GM18909 (cell line): ENCODE data around the gene TTBK1.
"Not testable (repeated sequence)": the region's sequence is repeated elsewhere in the genome, so short reads cannot be mapped to it uniquely, and the experiment has no call there.

Source experiments
- ATAC-seq: cut with Tn5 transposase; IDR thresholded peaks from one replicate; pipeline ENCODE4 v1.9.1; 2021; ENCODE audit warnings: mild to moderate bottlenecking; ENCODE audit not compliant: unreplicated experiment, poor library complexity

TTBK1 gene

DNA sequence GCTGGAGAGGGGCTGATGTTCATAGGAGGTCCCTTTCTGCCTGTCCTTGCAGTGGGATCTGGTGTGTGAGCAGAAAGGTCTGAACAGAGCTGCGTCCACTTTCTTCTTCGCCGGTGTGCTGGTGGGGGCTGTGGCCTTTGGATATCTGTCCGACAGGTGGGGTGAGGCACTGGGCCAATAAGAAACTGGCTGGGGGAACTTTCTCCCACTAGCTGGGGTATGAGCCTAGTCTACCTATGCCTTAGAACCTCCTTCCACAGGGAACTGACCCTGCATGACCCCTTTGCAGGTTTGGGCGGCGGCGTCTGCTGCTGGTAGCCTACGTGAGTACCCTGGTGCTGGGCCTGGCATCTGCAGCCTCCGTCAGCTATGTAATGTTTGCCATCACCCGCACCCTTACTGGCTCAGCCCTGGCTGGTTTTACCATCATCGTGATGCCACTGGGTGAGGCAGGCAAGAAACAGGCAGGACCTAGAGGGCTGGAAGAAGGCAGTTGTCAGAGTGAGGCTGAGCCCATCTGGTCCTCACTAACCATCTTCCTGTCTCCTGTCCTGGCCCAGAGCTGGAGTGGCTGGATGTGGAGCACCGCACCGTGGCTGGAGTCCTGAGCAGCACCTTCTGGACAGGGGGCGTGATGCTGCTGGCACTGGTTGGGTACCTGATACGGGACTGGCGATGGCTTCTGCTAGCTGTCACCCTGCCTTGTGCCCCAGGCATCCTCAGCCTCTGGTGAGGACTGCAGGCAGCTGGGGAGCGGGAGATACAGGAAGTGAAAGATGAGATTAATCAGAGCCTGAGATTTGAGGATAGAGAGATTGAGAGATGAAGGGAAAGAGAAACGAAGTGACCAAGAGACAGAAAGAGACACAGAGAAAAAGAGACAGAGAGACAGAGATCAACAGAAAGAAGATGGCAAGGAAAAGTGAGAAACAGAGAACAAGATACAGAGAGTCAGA lies 56.3 kb downstream of the TTBK1 start:
- ATAC-seq: no peak

DNA sequence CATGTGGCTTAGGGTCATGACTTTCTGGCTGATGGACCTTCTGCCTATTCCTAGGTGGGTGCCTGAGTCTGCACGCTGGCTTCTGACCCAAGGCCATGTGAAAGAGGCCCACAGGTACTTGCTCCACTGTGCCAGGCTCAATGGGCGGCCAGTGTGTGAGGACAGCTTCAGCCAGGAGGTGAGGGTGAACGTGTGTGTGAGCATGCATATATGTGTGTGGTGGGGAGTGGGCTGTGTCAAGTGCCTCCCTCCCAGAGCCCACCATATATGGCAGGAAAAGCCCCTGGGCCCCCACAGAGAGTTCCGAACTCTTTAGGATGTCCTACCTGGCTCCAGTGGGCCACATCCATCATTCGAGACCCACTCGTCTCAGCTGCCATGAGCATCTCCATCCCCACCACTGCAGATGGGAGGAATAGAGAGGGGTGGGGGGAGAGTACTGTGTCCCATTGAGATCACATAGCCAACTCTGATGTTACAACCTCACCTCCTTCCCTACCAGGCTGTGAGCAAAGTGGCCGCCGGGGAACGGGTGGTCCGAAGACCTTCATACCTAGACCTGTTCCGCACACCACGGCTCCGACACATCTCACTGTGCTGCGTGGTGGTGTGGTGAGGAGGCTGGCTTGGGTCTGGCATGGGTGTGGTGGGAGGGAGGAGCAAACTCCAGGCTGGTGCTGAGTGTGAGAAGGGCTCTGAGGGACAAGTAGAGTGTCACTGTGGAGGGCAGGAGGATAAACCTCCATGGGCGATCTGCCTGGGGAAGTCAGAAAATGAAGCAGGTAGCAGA lies 58.0 kb downstream of the TTBK1 start:
- ATAC-seq: no peak

DNA sequence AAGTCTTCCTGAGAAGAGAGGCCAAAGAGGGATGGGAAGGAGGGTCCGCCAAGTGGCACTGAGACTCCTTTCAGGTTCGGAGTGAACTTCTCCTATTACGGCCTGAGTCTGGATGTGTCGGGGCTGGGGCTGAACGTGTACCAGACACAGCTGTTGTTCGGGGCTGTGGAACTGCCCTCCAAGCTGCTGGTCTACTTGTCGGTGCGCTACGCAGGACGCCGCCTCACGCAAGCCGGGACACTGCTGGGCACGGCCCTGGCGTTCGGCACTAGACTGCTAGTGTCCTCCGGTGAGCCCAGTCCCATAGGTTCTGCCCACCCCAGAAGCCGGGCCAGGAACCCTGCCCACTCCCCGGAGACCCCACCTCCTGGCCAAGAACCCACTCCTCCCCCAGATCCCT lies 58.8 kb downstream of the TTBK1 start:
- ATAC-seq: no peak

DNA sequence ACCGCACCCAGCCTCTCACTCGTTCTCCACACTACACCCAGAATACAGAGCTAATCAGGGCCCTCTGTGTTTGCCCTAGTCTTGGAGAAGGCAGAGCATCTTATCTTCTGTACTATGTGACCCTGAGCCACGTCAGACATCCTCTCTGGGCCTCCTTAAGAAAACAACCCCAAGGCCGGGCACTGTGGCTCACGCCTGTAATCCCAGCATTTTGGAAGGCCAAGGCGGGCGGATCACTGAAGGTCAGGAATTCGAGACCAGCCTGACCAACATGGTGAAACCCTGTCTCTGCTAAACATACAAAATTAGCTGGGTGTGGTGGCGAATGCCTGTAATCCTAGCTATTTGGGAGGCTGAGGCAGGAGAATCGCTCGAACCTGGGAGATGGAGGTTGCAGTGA lies 59.7 kb downstream of the TTBK1 start:
- ATAC-seq: not testable (repeated sequence)

DNA sequence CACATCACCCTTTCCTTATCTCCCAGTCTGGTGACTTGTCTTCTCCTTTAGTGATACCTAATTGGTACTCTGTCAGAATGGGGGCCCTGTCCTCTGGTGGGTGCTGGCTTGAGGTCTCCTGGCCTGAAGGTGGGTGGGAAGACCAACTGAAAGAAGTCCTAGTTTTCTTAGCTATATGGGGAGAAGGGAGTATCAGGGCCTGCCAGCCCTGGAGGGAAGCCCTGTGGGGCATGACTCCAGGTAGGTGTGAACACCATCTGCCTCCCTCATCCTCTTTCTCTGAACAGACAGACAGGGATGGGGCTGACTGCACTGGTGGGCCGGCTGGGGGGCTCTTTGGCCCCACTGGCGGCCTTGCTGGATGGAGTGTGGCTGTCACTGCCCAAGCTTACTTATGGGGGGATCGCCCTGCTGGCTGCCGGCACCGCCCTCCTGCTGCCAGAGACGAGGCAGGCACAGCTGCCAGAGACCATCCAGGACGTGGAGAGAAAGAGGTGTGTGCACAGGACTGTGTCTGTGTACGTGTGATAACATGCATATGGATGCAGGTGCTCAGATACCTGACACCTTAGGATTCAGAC lies 60.6 kb downstream of the TTBK1 start:
- no peak for ATAC-seq

DNA sequence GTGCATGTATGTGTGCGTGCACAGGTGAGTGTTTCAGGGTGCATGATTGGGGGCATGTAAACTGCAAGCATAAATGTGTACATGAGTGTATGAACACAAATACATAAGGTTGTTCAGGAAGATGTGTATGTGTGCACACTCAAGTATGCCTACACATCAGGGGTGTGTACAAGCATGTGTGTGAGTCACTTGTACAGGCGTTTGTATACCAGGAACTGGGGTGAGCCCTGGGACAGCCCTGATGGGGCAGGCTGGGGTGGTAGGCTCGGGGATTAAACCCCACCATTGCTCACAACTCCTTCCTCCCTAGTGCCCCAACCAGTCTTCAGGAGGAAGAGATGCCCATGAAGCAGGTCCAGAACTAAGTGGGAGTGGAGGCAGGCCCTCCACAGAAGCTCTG lies 61.1 kb downstream of the TTBK1 start:
- ATAC-seq: no peak

DNA sequence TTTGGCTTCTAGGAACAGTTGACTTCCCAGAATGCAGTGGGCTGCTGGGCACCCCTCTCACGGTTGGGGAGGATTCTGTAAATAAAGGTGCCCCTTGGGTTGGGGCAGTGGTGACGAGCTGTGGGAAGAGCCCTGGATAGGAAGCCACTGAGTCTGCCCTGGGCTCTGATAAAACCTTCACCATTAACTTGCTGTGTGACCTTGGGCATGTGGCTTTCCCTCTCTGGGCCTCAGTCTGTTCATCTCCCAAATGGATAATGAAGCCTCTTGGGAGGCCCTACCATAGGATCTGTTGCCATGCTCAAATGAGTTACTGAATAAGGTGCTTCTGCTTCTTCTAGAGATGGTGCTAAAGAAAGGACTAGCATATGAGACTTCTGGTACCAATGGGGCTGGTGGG lies 61.6 kb downstream of the TTBK1 start:
- no peak for ATAC-seq

DNA sequence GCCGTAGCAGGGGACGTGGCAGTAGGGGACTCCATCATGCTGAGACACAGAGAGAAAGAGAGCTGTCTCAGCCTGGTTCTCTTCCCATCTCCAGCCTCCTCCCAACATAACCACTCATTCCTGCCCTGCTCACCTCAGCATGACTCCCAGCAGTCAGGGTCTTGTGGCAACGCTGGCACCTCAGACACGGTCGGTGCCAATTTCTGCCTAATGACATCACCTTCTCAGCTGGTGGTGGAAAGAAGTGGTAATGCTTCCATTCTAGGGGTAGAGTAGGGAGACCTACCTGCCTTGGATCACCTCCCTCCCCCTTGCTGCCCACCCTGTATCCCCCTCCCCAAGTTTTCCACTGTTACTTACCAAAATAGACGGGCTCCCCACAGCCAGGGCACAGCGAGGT lies 62.8 kb downstream of the TTBK1 start:
- ATAC-seq: no peak

DNA sequence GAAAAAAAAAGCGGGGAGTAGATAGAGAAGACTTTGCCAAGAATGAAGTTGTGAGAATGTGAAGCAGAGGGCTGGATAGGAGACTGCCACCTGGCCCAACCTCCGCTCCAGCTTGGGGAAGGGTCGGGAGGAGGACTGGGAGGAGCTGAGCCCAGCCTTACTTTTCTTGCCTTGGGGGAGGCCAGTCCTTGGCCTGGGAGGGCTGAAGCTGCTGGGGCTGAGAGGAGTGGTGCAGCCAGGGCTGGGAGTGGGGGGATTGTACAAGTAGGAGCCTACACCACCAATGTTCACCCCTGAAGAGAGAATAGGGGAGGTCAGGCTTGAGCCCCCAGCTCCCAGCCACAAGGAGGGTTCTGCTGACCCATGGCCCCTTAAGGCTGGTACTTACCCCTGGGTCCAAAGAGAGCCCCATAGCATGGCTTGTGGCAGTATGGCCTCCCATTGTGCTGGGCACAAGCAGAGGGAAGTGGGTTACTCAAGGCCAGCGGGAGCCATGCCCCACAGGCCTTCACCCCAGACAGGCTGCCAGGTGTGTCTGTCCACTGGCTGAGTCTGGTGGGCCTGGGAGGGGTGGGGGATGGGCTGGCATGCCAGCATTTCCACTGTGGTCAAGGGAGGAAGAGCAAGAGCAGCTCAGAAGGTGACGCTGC lies 64.3 kb downstream of the TTBK1 start:
- ATAC-seq: no peak

DNA sequence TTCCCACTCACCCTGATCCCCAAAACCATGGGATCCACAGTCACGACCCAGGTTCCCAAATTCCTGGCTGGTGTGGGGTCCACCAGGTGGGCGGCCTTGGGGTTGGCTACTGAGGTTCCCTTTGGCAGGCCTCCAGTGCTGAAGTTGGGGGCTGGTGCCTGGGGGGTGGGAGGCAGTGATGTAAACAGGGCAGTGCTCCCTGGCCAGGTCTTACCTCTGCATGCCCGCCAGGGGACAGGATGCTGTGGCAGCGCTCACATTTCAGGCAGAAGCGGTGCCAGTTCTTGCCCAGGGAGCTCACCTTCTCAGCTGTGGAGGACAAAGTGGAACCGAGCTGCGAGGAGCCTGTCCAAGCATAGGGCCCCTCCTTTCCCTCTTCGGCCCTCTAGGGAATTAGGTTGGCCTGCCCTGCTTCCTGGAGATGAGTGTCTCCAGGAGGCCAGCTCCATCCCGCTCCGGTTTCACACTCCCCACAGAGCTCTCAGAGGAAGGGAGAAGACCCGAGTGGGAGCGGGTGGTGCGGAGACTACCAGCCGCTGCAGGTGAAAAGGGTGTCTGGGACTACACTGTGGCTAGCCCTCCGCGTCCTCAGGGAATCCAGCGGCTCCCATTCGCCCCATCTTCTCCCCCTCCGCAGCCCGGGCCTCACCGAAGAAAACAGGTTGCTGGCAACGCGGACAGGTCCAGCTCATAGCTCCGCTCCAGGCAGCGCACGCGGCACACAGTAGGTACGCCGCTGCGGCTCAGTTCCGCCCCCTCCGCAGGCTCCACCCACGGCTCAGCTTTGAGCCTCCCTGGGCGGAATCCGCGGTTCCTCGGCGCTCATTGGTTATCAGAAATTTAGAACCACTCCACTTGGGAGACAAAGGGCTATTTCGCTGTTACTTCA lies 65.1 kb downstream of the TTBK1 start, which contains the start of gene CRIP3:
Gene CRIP3, minus strand, starts transcription at position 726 of the 889 bp plus-strand sequence. Its CDS starts 34 bp downstream, at position 692.
- ATAC-seq: peak; percentile 66

DNA sequence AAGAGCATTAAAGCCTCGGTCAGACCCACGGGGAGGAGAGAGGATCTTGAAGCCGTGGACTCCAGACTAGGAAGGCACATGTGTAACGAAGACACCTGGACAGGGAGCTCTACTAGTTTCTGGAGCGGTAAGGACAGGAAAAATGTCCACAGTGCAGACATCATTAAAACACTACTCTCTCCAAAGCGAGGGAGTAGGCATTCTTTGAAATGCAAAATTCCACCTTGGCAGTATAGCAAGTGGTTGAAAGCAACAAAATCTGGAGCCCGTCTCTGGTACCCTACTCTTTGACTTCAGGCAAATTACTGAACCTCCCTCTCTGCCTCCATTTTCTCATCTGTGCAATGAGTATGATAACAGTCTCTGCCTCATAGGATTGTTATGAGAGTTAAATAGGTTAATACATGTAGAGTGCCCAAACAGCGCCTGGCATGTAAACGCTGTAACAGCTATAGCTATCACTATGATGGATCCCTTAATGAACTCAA lies 65.8 kb downstream of the TTBK1 start:
- no peak for ATAC-seq

DNA sequence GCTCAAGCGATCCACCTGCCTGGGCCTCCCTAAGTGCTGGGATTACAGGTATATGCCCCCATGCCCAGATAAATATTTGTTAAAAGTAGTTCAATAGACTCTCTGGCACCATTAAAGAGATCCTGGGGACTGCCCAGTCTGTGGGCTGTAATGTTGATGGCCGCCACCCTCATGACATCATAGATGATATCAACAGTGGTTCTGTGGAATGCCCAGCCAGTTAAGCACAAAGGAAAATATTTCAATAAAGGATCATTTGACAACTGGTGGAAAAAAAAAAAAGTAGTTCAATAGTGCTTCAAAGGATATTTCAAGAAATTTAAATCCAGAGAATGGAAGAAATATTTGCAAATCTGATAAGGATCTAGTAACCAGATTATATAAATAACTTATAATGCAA lies 66.9 kb downstream of the TTBK1 start:
- no peak for ATAC-seq

DNA sequence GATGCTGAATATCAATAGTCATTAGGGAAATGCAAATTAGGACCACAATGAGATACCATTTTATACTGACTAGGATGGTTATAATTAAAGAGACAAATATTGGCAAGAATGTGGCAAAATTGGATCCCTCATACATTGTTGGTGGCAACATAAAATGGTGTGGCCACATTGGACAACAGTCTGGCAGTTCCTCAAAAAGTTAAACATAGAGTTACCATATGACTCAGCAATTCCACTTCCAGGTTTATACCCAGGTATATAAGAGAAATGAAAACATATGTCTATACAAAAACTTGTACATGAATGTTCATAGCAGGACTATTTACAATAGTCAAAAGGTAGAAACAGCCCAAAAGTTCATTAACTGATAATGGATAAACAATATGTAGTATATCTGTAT lies 67.3 kb downstream of the TTBK1 start:
- ATAC-seq: no peak

DNA sequence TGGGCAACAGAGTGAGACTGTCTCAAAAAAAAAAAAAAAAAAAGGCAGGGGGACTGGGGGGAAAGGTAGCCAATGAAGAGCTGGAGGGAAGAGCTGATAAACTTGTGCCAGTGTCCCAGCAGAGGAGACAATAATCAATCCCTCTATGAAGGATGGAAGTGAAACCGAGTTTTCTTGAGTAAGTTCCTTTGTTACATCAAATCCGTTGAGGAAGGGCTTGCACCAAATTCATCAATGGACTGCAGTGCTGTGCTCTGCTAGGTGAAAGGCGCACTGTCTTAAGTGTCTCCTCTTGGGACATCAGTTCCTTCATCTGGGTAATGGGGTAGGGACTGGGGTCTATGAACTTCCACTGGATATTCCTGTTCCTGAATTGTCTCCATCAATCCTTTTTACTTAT lies 68.4 kb downstream of the TTBK1 start:
- ATAC-seq: no peak

DNA sequence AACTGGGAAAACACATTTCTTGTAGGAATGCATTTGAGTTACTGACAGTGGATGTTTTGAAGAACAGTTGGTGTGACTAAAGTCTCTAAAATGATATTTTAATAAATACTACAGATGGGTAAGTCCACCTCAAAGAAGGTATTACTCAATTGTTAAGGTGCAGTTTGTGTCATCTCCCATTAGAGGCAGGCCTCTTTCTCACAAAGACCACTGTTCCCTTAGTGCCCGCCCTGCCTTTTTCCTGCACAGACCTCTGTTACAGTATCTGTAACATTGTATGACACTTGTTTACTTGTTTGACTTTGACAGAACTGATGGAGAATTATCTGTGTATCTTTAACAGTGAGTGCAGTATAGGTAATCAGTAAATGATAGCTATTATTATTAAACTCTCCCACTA lies 70.5 kb downstream of the TTBK1 start:
- no peak for ATAC-seq

DNA sequence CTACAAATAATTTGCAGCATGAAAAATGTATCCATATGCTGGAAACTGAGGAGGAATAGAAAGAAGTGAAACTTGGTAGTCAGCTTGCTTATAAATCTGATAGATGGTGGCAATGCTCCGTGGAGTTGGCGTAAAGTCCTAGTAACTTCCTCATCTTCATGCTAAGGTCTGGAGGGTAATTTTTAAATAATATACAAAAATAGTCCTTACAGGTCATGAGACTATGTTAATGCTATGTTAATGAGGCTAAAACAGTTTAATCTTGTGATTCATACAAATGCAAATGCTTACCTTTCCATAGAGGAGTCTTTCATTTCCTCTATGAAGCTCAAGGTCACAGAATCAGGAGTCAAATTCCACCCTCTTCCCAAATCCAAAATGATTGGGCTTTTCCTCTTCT lies 74.7 kb downstream of the TTBK1 start:
- no peak for ATAC-seq

DNA sequence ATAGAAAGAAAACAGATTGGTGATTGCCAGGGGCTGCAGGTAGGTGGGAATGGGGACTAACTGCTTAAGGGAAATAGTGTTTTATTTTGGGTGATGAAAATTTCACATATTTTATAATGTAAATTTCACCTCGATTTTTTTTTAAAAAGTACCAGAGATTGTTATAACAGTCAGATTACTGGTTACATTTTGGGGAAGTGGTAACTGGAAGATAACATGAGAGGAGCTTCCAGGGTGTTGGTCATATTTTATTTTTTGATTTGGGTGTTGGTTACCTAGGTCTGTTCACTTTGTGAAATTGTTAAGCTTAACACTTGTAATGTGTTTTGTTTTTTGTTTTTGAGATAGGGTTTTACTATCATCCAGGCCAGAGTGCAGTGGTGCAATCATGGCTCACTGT lies 82.6 kb downstream of the TTBK1 start:
- no peak for ATAC-seq

DNA sequence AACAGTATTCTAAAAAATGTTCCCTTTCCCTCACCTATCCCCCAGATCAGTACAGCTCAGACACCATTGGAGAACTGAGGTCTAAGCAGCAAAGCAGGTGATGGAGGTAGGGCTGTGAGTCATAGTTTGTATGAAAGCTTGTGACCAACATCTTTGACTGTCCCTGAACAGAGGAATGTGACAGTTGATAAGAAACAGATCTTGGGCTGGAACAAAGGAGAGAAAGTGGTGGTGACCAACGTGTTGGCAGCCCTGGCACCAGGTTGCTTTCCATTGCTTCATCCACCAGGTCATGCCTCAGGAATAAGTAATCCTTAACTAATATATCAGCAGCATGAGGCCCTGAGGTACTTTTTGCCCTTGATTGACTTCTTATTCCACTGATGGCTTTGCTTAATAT lies 85.2 kb downstream of the TTBK1 start:
- ATAC-seq: no peak

DNA sequence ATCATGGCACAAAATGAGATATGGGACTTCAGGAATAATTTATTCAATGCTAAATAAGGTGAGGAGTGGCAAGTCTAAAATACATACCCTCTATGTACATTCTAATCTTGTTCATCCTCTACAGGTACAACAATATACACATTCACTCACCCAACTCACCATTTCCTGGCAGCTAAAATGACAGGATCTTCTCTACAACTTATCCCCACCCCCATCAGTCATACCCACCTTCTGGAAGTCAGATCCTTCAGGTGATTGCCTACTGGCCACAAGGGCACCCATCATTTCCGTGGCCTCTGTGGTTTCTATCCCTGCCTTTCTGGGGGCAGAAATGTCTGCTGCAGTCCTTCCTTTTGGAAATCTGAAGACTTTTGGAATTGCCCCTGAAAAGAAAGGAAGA lies 88.2 kb downstream of the TTBK1 start:
- ATAC-seq: no peak
